Upper lobe of left lung (tissue), 4 donors: ENCODE results near the gene GALNT7.

Source experiments
- POLR2AphosphoS5 ChIP-seq, 2 donors: sonication (generic); formaldehyde crosslinking; IDR thresholded peaks; one replicate each; pipeline ENCODE4 v1.5.1; 2017; ENCODE audit warnings: antibody characterized with exemption in 2 of 2
- TF ChIP-seq, protein P1 (sequence below), 6 experiments: fragments of 450-650 bp in 4 of 6; fragments of 200-600 bp in 2 of 6; sonication (generic) in 2 of 6; IDR thresholded peaks; one replicate each; pipeline ENCODE4 v1.5.1; 2016 to 2019; ENCODE audit warnings: antibody characterized with exemption in 6 of 6

DNA sequence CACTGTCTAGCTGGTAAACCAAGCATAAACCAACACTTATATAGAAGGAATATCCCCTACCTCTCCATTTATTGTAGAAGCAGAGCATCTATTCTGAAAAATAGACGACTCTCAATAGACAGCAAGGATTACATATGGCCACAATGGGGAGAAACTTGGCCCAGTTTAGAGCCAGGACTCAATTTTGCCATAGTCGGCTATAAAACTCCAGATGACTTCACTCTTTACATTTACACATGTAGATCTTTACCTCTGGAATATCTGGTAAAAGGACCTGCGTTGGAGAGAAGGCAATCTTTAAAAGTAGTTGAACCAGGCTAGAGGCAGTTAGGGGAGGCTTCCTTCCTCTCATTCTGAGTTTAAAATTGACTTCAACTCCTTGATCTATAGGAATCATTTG is 88.2 kb downstream of the GALNT7 start:
- TF ChIP-seq, protein P1, sequence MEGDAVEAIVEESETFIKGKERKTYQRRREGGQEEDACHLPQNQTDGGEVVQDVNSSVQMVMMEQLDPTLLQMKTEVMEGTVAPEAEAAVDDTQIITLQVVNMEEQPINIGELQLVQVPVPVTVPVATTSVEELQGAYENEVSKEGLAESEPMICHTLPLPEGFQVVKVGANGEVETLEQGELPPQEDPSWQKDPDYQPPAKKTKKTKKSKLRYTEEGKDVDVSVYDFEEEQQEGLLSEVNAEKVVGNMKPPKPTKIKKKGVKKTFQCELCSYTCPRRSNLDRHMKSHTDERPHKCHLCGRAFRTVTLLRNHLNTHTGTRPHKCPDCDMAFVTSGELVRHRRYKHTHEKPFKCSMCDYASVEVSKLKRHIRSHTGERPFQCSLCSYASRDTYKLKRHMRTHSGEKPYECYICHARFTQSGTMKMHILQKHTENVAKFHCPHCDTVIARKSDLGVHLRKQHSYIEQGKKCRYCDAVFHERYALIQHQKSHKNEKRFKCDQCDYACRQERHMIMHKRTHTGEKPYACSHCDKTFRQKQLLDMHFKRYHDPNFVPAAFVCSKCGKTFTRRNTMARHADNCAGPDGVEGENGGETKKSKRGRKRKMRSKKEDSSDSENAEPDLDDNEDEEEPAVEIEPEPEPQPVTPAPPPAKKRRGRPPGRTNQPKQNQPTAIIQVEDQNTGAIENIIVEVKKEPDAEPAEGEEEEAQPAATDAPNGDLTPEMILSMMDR (IDR thresholded peaks at IDR 0.05): no peak
- no peak for TF ChIP-seq POLR2AphosphoS5 (IDR thresholded peaks at IDR 0.05)
